ENCODE results near the gene PDPN.
"Not testable (repeated sequence)": the region's sequence is repeated elsewhere in the genome, so short reads cannot be mapped to it uniquely, and the experiment has no call there.

The PDPN gene, protein sequence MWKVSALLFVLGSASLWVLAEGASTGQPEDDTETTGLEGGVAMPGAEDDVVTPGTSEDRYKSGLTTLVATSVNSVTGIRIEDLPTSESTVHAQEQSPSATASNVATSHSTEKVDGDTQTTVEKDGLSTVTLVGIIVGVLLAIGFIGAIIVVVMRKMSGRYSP

DNA sequence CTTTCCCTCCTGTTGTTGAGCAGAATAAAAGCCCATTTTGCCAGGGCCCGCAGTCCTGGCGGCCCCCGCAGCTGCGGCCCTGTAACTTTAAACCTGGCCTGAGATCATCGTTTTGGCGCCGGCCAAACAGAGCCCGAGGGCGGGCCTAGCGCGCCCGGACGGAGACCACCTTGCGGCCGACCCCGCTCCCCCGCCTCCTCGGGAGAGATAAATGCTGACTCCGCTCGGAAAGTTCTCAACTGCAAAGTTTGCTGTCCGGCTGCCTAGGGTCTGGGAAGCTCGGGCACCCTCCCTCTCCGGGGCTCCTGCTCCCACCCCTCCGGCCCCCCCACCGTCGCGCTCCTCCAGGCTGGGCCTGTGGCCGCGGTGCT lies at the start of gene PDPN:
Gene PDPN (plus strand): TSS at position 238 of the 371 bp plus-strand sequence. CDS start 202 bp downstream, outside the sequence.
- DNase-seq (ENCODE audit: low read depth), result no peak

DNA sequence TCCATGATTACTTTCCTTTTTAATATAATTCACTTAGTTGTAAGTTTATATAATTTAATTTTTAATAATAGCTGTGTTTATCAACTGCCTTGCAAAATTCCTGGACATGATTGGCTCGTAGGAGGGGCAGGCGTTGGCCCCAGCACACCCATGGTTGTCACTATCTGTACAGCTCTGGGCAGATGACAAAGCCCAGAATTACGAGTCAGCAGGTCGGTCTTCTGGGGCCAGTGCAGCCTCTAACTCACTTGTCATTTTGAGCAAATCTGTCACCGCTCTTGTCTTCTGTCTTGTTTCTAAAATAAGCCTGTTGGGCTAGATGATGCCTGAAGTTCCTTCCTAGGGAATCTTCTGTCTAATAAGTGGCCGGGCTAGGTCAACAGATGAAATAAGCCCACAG lies 48.4 kb upstream of the PDPN start:
- no peak for DNase-seq (ENCODE audit: low read depth)

DNA sequence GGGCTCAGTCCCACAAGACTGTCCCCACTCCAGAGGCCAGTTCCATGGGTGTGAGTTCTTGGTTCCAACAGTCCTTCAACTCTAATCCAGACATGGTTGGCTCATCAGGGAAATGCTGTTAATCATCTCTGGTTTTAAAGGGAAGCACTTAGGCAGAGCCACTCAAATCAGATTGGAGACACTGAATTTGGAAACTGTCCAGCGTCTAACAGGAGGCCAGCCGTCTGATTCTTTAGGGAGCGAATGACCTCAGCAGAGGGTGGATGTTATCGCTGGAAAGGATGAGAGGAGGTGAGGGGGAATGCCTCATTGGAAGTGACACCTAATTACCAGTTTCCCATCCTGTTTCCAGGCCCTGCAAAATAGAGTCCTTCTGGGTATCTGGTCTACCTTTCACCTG lies 47.1 kb upstream of the PDPN start:
- DNase-seq (ENCODE audit: low read depth), result no peak

DNA sequence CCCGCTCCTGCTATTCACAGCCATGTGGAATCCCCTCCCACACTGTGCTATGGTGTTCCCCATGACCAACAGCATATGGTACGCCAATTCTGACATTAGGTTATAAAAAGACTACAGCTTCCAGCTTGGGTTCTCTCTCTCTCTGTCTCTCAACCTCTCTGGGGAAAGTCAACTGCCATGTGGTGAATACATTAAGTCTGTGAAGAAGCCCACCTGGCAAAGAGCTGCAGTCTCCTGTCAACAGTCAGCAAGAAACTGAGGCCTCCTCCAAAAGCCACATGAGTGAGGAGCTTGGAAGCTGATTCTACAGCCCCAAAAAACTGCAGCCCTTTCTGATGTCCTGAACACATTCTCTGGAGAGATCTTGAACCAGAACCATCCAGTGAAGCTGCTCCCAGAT lies 44.8 kb upstream of the PDPN start:
- DNase-seq (ENCODE audit: low read depth), result no peak

DNA sequence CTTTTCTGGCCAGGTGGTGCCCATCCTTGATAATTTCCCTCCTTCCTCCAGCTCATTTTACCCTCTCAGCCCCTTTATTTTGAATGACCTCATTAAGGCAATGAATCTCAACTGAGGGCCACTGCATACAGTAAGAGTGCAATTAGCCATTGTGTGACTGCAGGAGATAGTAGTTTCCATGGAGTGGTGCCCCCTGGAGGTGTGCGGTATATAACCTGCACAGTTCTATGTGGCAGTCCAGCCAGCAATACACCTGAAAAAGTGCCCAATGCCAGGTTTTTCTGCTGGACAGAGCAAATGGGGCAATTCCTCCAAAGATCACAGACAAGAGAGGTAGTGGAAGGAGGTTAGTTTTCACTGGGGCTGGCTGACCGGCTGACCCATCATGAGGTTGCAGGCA lies 43.9 kb upstream of the PDPN start:
- no peak for DNase-seq (ENCODE audit: low read depth)

DNA sequence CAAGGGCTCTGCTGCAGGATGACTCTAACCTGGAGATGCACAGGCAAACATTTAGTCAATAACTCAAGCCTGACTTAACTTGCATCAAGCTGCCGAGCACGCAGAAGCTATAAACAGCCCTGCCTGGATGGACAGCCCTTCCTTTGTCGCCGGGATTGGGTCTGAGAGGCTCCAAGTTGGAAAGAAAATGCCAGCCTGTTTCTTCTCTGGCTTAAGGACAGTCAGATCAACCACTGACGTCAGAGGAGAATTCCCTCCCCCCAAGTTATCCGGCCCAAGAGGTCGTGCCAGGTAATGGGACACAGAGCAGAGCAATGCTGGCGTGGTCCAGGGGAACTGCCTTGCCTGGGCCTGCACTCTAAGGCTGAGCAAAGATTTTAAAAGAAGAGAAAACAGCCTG lies 42.8 kb upstream of the PDPN start:
- DNase-seq (ENCODE audit: low read depth), result no peak

DNA sequence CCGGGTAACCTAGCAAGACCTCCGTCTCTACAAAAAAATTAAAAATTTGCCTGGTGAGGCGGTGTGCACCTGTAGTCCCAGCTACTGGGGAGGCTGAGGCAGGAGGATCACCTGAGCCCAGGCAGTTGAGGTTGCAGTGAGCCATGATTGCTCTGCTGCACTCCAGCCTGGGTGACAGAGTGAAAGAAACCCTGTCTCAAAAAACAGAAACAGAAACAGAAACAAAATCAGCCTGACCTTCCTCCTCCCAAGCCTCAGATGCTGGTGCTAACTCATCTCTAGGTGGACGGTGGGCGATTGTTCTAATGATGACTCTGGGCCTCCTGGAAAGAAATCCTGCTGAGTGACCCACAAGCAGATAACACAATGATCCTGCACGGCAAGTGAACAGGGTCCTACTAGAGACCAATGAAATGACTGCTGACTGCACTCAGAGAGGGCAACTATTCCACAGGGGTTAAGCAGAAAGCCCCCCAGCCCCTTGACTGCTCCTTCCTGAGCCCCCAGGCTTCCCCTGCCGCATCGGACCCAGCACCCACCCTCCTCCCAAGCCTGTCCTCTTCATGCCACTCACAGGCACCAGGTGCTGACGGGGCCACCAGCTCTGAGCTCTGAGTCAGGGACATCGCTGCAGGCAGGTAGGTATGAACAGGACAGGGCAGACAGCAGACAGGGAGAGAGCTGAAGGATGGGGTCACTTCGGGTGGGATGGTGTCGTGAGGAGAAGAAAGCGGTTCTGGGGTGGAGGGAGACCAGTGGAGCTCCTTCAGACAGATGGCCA lies 42.0 kb upstream of the PDPN start:
- DNase-seq (ENCODE audit: low read depth), result no peak

DNA sequence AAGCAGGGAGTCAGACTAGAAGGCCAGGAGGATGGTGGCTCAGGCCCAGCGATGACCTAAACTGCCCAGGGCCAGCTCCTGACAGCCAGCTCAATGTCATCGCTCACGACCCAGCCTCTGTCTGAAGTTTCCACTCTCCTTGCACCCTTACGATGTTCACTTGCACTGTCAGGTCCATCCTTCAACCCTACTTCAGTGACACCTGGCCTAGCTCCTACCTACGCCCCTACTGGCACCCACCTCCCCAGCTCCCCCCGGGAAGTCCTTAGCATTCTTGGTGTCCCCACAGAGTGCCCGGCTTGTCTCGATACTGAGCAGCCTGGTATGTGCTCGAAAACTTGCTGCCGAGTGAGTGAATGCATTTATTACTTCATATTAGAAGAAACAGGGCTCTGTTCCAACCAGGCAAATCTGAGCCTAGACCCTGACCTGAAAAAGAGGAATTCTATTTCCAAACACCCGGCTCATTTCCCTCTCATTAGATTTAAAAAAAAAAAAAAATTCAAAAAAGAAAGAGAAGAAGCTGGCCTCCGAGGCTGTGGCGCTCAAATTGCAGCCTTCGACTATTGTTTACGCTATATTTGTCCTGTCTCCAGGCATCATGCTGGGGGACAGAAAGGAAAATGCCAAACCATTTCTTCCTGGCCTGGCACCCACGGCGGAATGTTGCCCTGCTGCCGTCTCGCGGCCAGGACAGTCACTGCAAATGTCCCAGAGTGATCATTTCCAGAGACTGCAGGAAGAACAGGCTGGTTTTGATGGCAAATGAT lies 40.0 kb upstream of the PDPN start:
- DNase-seq (ENCODE audit: low read depth), result no peak

DNA sequence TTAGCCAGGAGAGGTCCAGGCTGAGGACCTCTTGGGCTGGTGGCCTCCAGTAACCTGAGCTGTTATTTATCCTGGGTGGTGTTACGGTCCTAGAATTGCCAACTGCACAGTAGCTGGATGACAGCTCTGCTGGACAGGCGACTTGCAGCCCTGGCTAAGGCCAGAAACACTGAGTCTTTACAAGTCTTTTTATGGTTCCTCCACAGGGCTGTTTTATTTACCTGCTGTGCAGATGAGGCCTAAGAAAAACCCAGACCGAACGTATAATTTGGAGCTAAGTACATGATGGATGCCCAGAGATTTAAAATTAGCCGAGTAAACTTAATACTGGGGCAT lies 39.4 kb upstream of the PDPN start:
- DNase-seq (ENCODE audit: low read depth), result no peak

DNA sequence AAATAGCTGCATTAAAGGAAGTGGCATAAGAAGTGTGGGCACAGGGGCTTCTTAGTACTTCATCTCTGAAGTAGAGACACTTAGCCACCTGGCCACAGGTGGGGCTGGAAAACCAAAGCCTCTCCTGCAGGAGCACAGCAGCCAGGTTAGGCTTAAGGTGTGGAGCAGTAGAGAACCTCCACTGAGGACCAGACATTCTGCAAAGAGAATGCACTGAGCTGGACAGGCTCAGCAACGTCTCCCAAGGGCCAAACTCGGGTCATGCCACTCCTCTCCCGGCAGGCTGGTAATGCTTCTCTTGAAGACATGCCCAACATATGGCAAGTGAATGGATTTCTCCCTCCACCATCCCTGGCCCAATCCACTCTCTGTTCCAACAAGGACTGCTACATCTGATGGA lies 36.8 kb upstream of the PDPN start:
- DNase-seq (ENCODE audit: low read depth), result no peak

DNA sequence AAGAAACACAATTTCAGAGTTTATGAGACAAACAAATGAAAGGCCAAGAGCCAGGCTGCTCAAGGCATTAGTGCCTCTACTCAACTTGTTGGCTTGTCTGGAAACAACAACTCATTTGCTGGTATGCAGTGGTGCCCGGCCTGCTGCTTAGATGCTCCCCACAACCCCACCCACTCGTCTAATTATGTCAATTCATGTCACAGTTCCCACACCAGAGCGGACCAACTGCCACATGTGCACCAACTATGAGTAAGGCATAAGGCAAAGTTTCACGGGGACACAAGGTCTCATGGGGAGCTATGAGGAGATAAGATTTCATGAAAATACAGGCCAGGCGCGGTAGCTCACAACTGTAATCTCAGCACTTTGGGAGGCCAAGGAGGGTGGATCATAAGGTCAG lies 35.4 kb upstream of the PDPN start:
- DNase-seq (ENCODE audit: low read depth), result no peak

DNA sequence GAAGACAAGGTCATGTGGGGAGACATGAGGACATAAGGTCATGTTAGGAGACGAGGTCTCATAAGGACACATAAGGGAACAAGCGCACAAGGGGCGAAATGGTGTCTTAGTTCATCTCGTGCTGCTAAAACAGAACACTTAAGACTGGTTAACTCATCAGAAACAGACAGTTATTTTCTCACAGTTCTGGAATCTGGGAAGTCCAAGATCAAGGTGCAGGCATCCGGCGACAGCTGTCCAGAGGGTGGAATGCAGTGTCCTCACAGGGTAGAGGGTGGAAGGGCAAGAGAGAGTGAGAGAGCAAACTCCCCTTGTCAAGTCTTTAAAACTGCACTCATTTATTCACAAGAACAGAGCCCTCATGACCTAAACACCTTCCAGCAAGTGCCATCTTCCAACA lies 34.6 kb upstream of the PDPN start:
- DNase-seq (ENCODE audit: low read depth), result no peak

DNA sequence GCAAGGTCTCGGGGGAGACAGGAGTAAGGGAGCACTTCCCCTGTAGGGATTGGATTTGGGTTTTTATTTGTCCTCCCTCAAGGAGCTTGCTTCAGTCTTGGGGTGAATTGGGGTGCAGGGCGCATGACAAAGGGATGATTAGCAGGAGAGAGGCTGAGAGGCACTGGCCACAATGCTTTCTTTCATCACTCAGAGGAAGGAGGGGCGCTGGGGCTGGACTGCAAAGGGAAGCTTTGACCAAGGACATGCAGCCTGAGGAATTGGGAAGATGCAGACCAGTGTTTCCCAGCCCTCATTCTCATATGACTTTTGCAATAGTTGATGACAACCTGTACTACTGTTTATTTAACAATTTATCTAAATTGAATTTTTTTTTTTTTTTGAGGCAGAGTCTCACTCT lies 34.1 kb upstream of the PDPN start:
- DNase-seq (ENCODE audit: low read depth), result no peak

DNA sequence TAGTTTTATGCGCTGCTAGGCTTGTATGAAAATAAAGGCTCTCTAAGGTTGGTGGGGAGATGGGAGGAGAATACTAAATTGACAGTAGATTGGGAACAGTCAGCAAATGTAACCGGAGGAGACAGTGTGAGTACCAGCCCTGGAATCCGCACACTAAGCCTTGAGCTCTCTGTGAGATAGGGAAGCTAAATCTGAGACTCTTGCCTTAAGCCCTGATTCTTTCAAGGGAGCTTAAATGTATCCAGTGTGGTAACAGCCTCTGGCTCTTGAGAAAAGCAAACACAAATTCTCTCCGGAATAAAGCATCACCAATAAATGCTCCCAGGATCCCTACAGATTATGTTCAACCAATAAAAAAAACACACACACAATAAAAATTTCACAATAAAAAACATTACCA lies 33.0 kb upstream of the PDPN start:
- no peak for DNase-seq (ENCODE audit: low read depth)

DNA sequence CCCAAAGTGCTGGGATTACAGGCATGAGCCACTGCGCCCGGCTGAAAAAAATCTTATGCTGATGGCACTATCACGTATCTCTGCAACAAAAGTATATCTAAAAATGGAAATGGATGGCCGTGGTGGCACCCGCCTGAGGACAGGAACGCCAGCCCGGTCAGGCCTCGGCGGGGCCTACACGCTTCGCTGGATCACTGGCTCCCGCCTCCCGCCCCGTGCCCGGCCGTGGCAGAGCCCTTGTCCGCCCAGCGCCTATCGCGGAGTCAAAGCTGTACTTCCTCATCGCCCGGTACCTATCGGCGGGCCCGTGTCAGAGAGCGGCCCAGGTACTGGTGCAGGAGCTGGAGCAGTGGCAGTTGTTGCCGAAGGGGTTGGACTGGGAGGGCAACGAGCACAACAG lies 28.8 kb upstream of the PDPN start:
- no peak for DNase-seq (ENCODE audit: low read depth)

DNA sequence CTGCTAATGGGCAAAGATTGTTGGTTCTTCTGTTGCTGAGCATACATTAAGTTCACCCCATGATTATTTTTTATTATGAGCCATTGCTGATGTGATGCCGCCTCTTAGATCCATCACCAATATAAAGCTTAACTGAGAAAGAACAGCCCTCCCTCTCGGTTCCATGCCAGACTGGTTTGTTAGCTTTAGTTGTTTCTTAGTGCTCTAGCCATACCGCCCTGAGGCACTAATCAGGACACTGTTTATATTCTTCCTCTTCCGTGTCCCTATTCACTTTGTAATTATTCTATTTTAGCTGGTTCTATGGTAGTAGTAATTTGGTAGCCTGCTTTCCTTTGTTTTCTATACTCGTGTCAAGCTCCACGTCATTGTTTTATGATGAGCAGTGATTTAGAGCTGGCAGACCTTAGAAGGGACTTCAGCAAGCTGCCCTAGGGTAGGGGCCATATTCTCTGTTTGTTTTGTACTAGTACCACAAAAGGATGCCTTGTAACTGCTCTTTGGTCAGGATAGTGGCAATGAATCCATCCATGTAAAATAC lies 27.3 kb upstream of the PDPN start:
- no peak for DNase-seq (ENCODE audit: low read depth)

DNA sequence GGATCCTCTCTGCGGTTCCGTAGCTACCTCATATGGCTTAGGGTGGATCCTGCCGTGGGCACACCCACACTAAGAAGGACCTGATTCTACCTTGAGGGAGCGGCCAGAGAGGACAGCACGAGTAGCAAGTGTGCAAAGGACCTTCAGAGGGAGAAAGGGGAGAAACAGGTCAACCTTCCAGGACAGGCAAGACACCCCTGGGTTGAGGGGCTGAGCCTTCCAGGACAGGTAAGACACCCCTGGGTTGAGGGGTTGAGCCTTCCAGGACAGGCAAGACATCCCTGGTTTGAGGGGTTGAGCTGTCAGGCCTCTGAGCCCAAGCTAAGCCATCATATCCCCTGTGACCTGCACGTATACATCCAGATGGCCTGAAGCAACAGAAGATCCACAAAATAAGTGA lies 23.1 kb upstream of the PDPN start:
- no peak for DNase-seq (ENCODE audit: low read depth)

DNA sequence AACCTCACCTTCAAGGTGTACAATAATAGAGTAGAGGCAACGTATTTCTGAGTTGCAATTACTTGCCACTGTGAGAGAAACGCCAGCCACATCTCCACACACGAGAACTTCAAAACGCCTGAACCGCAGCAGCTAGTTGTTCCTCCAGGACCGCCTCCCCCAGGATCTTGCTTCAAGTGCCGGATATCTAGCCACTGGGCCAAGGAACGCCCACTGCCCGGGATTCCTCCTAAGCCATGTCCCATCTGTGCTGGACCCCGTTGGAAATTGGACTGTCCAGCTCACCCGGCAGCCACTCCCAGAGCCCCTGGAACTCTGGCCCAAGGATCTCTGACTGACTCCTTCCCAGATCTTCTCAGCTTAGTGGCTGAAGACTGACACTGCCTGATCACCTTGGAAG lies 20.7 kb upstream of the PDPN start:
- DNase-seq (ENCODE audit: low read depth), result not testable (repeated sequence)

DNA sequence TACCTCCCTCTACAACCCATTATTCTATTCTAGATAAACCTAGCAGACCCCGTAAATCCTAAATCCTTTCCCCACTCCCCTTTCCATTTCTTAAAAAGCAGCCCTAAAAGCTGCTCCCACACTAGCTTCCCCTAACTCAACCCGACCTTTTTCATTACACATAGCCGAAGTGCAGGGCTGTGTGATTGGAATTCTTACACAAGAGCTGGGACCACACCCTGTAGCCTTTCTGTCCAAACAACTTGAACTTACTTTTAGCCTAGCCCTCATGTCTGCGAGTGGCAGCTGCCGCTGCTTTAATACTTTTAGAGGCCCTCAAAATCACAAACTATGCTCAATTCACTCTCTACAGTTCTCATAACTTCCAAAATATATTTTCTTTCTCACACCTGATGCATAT lies 19.6 kb upstream of the PDPN start:
- no peak for DNase-seq (ENCODE audit: low read depth)

DNA sequence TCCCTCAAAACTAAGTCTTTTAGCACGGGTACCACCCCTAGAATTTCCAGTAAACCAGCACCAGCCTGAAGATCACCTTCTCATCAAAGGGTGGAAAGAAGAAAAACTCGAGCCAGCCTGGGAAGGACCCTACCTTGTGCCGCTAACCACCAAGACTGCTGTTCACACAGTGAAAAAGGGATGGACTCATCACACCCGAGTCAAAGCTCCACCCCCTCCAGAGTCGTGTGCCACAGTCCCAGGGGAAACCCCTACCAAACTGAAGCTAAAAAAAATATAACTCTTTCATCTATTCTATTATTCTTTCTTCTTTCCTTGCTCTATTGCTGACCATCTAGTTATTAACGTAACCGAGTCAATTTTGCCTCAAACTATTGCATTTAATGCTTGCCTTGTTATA lies 13.2 kb upstream of the PDPN start:
- not testable (repeated sequence) for DNase-seq (ENCODE audit: low read depth)

DNA sequence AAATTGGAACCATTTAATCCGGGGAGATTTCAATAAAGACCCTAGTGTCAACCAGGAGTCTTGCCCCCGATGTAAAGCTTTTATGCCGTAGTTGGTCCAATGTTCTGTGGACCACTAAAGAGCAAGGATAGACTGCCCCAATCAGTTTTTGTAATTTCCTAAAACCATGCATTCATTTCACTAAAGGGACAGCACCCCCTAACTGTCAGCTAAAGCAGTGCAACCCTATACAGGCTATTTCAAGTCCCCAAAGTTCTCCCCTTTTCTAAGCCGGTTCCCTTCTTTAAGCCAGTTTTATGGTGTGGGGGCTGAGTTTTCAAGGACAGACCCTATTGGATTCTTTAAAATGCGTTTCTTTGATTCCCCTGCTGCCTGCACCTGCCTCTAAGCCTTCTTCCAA lies 12.7 kb upstream of the PDPN start:
- DNase-seq (ENCODE audit: low read depth), result no peak

DNA sequence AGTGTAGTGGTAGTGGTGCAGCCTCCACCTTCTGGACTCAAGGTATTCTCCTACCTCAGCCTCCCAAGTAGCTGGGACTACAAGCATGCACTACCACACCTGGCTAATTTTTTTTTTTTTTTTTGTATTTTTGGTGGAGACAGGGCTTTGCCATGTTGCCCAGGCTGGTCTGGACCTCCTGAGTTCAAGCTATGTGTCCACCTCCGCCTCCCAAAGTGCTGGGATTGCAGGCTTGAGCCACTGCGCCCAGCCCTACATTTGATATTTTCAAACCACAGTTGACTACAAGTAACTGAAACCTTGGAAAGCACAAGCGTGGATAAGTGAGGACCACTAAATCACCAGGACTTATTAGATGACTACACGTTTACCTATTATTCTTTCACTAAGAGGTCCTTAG lies 10.0 kb upstream of the PDPN start:
- no peak for DNase-seq (ENCODE audit: low read depth)

DNA sequence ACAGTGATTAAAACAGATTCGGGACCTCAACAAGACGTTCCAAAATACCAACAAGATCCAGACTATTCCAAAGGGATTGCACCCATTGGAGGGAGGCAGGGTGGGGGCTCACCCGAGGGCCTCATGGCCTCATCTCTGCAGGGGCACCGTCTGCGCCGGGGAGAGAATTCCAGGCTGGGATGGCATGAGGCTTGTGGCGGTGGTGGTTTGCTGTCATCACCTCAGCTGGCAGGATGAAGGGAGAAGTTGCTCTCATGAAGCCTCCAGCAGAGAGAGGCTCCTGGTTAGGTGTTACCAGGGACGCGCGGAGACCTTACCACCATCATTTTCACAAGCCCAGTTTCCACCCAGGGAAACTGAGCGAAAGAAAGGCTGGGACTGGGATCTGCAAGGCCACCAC lies 6.7 kb upstream of the PDPN start:
- DNase-seq (ENCODE audit: low read depth), result no peak
